Myocyte (in vitro differentiated cells): Measurements from ENCODE around the gene SH3YL1. TPM values are rescaled to one million over a fixed set of nuclear protein-coding genes. Genes with fewer than 3 reads are reported as not detected.
"Not testable (repeated sequence)": the region's sequence is repeated elsewhere in the genome, so short reads cannot be mapped to it uniquely, and the experiment has no call there.

Source experiments
- DNase-seq: peaks from one replicate; pipeline ENCODE4 v3.0.0-alpha.2; 2012; ENCODE audit warnings: low read depth
- total RNA-seq: library from RNA; depleted of rRNA; stranded (reverse); fragments of >200 nt; gene quantifications from 2 replicates; pipeline ENCODE4 v1.2.3, GENCODE V29; 2014

Gene SH3YL1
- total RNA-seq, 1 donor from 2014 or later = 48.7 TPM

DNA sequence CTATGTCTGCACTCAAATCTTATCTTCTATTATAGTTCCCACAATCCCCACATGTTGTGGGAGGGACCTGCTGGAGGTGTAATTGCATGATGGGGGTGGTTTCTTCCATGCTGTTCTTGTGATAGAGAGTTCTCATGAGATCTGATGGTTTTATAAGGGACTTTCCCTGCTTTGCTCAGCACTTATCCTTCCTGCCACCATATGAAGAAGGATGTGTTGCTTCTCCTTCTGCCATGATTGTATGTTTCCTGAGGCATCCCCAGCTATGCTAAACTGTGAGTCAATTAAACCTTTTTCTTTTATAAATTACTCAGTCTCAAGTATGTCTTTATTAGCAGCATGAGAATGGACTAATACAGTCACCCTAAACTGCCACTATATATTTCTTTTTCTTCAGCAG lies 79.1 kb downstream of the SH3YL1 start:
- DNase-seq = no peak

GRCh38 chr2:182509-183122 lies 81.2 kb downstream of the SH3YL1 start:
- DNase-seq = no peak

GRCh38 chr2:180311-180710 lies 83.5 kb downstream of the SH3YL1 start:
- DNase-seq = no peak

DNA sequence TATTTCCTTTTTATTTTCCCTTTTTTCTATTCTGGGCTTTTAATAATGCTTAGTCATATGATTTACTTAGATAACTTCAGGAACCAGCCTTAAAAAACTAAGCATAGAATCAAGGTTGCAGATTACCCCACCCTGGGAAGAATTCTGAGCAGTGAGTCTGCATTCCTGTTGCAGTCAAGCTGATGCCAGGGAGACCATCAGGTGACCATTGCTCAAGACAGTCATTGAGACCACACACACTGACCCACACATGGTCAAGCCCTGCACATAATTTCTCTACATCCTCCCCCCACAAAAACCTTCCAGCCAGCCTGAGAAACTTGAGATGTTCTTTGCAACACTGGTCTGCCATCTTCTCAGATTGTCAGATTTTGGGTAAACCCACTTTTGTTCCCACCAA lies 83.9 kb downstream of the SH3YL1 start:
- DNase-seq = no peak

- no peak for DNase-seq
Measured at GRCh38 chr2:177733-178132, 86.1 kb downstream of the SH3YL1 start.

DNA sequence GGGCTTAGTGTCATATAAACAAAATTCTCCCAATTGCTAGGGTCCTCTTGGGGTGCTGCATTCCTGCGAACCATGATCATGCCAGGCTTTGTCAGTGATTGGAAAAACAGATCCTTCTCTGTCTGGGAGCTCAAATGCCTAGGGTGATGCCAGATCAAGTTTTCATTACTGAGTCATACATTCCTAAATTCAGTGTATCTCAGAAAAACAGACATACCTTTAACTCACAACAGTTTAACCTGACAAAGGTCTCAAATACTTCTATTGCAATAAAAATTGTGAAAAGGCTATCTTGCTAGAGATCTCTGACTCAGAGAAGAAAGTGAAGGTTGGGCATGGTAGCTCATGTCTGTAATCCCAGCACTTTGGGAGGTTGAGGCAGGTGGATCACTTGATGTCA lies 86.9 kb downstream of the SH3YL1 start:
- no peak for DNase-seq

DNA sequence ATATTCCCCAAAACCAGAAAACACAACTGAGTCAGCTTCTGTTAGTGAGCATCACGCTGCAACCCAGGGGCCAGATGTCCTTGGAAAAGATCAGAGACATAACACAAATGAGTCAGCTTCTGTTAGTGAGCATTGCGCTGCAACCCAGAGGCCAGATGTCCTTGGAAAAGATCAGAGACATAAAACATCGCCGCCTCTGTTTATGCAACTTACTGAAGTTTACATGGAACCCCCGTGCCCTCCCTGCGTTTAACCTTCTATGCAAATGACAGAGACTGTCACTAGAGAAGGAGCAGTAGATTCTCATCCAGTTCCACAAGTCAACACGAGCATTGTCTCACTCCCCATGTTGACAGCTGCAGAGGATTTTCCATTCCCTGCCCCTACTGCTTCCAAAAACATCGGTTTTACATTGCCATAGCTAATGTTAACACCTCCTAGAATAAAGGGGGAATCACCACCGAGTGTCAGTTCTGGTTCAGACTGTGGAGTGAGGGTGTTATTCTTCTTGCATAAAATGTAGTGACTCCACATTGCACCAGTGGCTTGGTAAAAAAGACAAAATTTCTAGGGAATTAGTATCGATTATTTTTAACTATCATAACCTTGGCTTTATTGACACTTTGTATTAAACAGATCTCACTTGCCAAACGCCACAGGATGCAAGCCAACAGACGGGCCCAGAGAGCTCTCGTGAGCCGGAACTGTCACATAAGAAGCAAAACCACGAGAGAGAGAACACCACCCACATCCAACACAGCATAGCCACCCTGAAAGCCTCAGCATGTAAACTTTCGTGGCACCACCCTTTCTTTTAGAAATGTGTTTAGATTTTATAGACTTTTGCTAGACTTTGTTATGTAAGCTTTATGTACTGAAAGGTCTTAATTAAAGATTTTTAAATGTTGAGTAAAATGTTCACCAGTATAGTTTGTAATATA lies 87.7 kb downstream of the SH3YL1 start:
- no peak for DNase-seq

- no peak for DNase-seq
Measured at GRCh38 chr2:175161-175786, 88.6 kb downstream of the SH3YL1 start.

DNA sequence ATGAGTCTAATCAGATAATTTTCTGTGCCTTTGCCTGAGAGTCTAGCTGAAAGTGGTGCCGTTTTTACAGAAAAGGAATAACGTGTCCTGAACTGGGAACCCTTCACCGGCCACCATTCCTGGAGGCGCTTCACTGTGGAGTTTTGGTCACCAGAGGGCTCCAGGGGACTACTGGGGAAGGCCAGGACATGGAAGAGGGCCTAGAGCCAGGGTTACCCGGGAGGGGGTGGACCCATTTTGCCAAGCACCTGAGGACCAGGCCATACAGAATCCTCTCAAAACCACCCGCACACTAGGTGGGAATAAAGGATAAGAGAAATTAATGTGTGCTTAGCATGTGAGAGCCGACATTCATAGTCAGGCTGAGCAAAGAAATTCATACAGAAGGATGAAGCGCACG lies 91.7 kb downstream of the SH3YL1 start:
- DNase-seq = not testable (repeated sequence)

DNA sequence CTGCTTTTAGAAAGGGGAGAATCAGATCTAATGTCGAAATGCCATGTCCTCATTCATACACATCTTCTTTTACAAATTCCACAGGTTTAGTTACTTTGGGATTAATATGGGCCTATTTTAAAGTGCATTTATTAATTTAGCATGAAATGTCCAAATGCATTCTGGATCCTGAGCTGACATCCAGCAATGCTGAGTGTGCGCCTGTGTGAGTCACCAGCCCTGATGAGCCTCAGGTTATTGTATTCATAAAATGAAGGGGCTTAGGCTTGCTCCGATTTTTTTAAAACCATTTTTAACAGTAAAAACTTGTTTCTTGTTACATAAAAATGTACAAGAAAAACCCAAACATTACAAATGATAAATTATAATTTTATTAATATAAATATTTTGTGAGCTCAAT lies 94.1 kb downstream of the SH3YL1 start:
- DNase-seq = no peak

Other genes starting within 250 kb of the SH3YL1 start
- gene FAM110C, start 217.5 kb downstream of the SH3YL1 start, total RNA-seq = not detected in 2 replicates
- gene ACP1, start 915 bp upstream of the SH3YL1 start, total RNA-seq = 113 and 114 TPM in 2 replicates
- not detected in 2 replicates for gene ALKAL2, start 24.1 kb upstream of the SH3YL1 start, total RNA-seq